Endothelial cell of umbilical vein (primary cell): ENCODE results near the gene SLC16A5. TPM values are rescaled to one million over a fixed set of nuclear protein-coding genes. Genes with fewer than 3 reads are reported as not detected.

Experiments
- BruUV-seq: library from RNA; stranded (reverse); fragments of 400-500 nt; replicated peaks from 2 replicates; lab custom pipeline; 2021; lab: Mats Ljungman, UMichigan
- CTCF ChIA-PET: fragments of 300-600, 350-600 bp; sonication (Branson Sonifier 250); formaldehyde crosslinking; loops from one replicate; lab custom pipeline; 2021; ENCODE audit warnings: antibody characterized with exemption, inconsistent platforms; lab: Charles Lee
- POLR2A ChIA-PET: fragments of 300-600, 350-600 bp; sonication (Branson Sonifier 250); formaldehyde crosslinking; loops from one replicate; lab custom pipeline; 2021; ENCODE audit warnings: antibody characterized with exemption, inconsistent platforms; lab: Charles Lee
- DNase-seq: peaks from one replicate; pipeline ENCODE4 v3.0.0-alpha.2; 2011; ENCODE audit warnings: low read depth, low spot score
- FAIRE-seq: peaks from 2 replicates; lab custom pipeline; 2011; peaks lifted over from hg19 to GRCh38; lab: Jason Lieb, UNC
- H2AFZ ChIP-seq: 2 replicates; pipeline ENCODE4 v1.6.0; 2012; ENCODE audit warnings: low read depth, low read length, control low read depth, inconsistent platforms
- H3K27ac ChIP-seq: 2 replicates; pipeline ENCODE4 v1.5.1; 2011; ENCODE audit warnings: low read depth, mild to moderate bottlenecking, control low read depth, low read length, moderate library complexity; ENCODE audit not compliant: insufficient read depth
- H3K27me3 ChIP-seq, 2 experiments: 2 replicates each; pipeline versions ENCODE4 v1.6.0 to v1.6.1; 2011; ENCODE audit warnings: low read length in 2 of 2, mixed read lengths in 1 of 2; ENCODE audit not compliant: control insufficient read depth in 2 of 2, insufficient read depth in 2 of 2
- H3K36me3 ChIP-seq, 2 experiments: 2 replicates in 1 of 2; 3 replicates in 1 of 2; pipeline ENCODE4 v1.5.1; 2011; ENCODE audit warnings: low read length in 2 of 2, mild to moderate bottlenecking in 1 of 2, moderate library complexity in 1 of 2; ENCODE audit not compliant: control insufficient read depth in 2 of 2, insufficient read depth in 2 of 2; ENCODE audit errors: extremely low read depth in 1 of 2
- H3K4me1 ChIP-seq: 3 replicates; pipeline ENCODE4 v1.5.1; 2011; ENCODE audit warnings: mild to moderate bottlenecking, low read length; ENCODE audit not compliant: control insufficient read depth, insufficient read depth; ENCODE audit errors: extremely low read depth
- H3K4me2 ChIP-seq: 2 replicates; pipeline ENCODE4 v1.6.1; 2011; ENCODE audit warnings: low read length, control low read depth, mixed read lengths; ENCODE audit not compliant: insufficient read depth
- H3K4me3 ChIP-seq, 3 experiments: fragments of 200-600 bp in 1 of 3; sonication (generic), shearing (Covaris generic) in 1 of 3; replicated peaks in 1 of 3; 2 replicates each; pipeline ENCODE4 v1.5.1; 2011 to 2016; ENCODE audit warnings: control low read depth in 3 of 3, low read length in 3 of 3, mild to moderate bottlenecking in 2 of 3, inconsistent platforms in 1 of 3, low read depth in 1 of 3, moderate library complexity in 1 of 3; ENCODE audit not compliant: insufficient read depth in 1 of 3
- H3K79me2 ChIP-seq: 2 replicates; pipeline ENCODE4 v1.6.0; 2012; ENCODE audit warnings: low read length, inconsistent platforms; ENCODE audit not compliant: control insufficient read depth, insufficient read depth
- H3K9ac ChIP-seq: replicated peaks from 2 replicates; pipeline ENCODE3; 2011; ENCODE audit warnings: low read length, control low read depth; ENCODE audit not compliant: insufficient read depth; ENCODE audit errors: extremely low read depth
- H3K9me1 ChIP-seq: replicated peaks from 3 replicates; pipeline ENCODE4 v1.6.0; 2011; ENCODE audit warnings: mild to moderate bottlenecking, low read length; ENCODE audit not compliant: control insufficient read depth, insufficient read depth; ENCODE audit errors: extremely low read depth
- H3K9me3 ChIP-seq: replicated peaks from 2 replicates; pipeline ENCODE4 v1.5.1; 2012; ENCODE audit warnings: low read length, inconsistent platforms; ENCODE audit not compliant: control insufficient read depth, insufficient read depth
- H4K20me1 ChIP-seq: replicated peaks from 2 replicates; pipeline ENCODE3; 2011; ENCODE audit warnings: mild to moderate bottlenecking, low read length; ENCODE audit not compliant: control insufficient read depth, insufficient read depth; ENCODE audit errors: extremely low read depth
- CTCF ChIP-seq, 2 donors: IDR thresholded peaks; 1 replicate in 1 of 2; 2 replicates in 1 of 2; pipeline ENCODE4 v1.5.1; 2011; ENCODE audit warnings: low read length in 2 of 2, mild to moderate bottlenecking in 2 of 2, moderate library complexity in 2 of 2, control low read depth in 1 of 2, inconsistent platforms in 1 of 2, low read depth in 1 of 2; ENCODE audit not compliant: insufficient read depth in 1 of 2; ENCODE audit errors: extremely low read depth in 1 of 2
- EZH2 ChIP-seq: IDR thresholded peaks from 2 replicates; pipeline ENCODE4 v1.6.1; 2012; ENCODE audit warnings: borderline replicate concordance, low read depth, mild to moderate bottlenecking, moderate library complexity, low read length, inconsistent platforms; ENCODE audit not compliant: severe bottlenecking
- FOS ChIP-seq: IDR thresholded peaks from 2 replicates; pipeline ENCODE4 v1.6.1; 2011; ENCODE audit warnings: mild to moderate bottlenecking, low read length, moderate library complexity, borderline replicate concordance; ENCODE audit not compliant: insufficient read depth
- GATA2 ChIP-seq: IDR thresholded peaks from 2 replicates; pipeline ENCODE4 v1.7.0; 2011; ENCODE audit warnings: low read depth, mild to moderate bottlenecking, moderate library complexity, mixed read lengths, low read length; ENCODE audit not compliant: insufficient read length, insufficient read depth
- JUN ChIP-seq: IDR thresholded peaks from 2 replicates; pipeline ENCODE4 v1.6.1; 2011; ENCODE audit warnings: borderline replicate concordance, low read depth; ENCODE audit not compliant: insufficient read length, insufficient read depth
- MAX ChIP-seq: IDR thresholded peaks from 2 replicates; pipeline ENCODE4 v1.6.1; 2011; ENCODE audit not compliant: insufficient read depth, insufficient read length
- MYC ChIP-seq: IDR thresholded peaks from one replicate; pipeline ENCODE4 v1.6.1; 2011; ENCODE audit warnings: mild to moderate bottlenecking, low read depth, low read length
- POLR2A ChIP-seq: IDR thresholded peaks from 2 replicates; pipeline ENCODE4 v1.6.1; 2012; ENCODE audit warnings: low read depth, mild to moderate bottlenecking, control low read depth, low read length
- POLR2AphosphoS5 ChIP-seq: IDR thresholded peaks from 2 replicates; pipeline ENCODE4 v1.6.1; 2012; ENCODE audit warnings: low read depth, mild to moderate bottlenecking, control low read depth, low read length, moderate library complexity; ENCODE audit not compliant: insufficient read depth
- dilution Hi-C: fragments of 300-500 bp; cut with MboI; formaldehyde crosslinking; loops from one replicate; pipeline ENCODE4 v1.15.0; 2019; ENCODE audit warnings: low sequenced_read_pairs; ENCODE audit not compliant: extremely low pct_ligation_motif_present
- intact Hi-C: fragments of 100-400 bp; cut with micrococcal nuclease; formaldehyde crosslinking; loops from one replicate; pipeline ENCODE4 v1.10.0; 2022
- polyA plus RNA-seq, 4 experiments: library from polyadenylated mRNA; depleted of rRNA in 3 of 4; stranded (reverse) in 3 of 4; unstranded in 1 of 4; fragments of >200 nt; gene quantifications; 2 replicates each; pipeline versions ENCODE4 v1.2.1 to v1.2.3, GENCODE V29; 2011 to 2012; ENCODE audit warnings: missing spikeins in 1 of 4
- total RNA-seq: library from RNA; stranded (reverse); gene quantifications from 2 replicates; pipeline ENCODE4 v1.2.3, GENCODE V29; 2021

Gene SLC16A5
- total and polyA plus RNA-seq, 2 donors (not counting 3 experiments of a cell fraction or from before 2014, with no cell fraction given), result 16.4 to 23.3 TPM

GRCh38 chr17:75096082-75096625 lies 8.4 kb downstream of the SLC16A5 start:
- no peaks in the 10 kb centered on the region for H4K20me1 ChIP-seq
- H3K79me2 ChIP-seq, result no peaks in the 10 kb centered on the region
- peak; percentile 97 for FAIRE-seq
- no TSS peak for BruUV-seq
- H3K9me3 ChIP-seq, result no peaks in the 10 kb centered on the region
- peak overlapping the region; percentile 37 for H3K4me2 ChIP-seq
- H3K36me3 ChIP-seq, result peaks cover 0 to 16% of the 10 kb centered on the region in 2 experiments
- POLR2A ChIA-PET, result interaction anchor here (1.1 kb wide), 1 partner anchor 8 kb away, joined by 9 read pairs; the partner anchor contains the start of gene SLC16A5
- TF ChIP-seq MAX (no peak), EZH2 (no peak), FOS (peak; percentile 68), POLR2A (no peak), GATA2 (no peak), JUN (peak; percentile 21), POLR2AphosphoS5 (peak; percentile 95), MYC (no peak), CTCF (IDR thresholded peaks at IDR 0.05; ENCODE audit: extremely low read depth in 1 of 2, insufficient read depth in 1 of 2, low read depth in 1 of 2, low read length in 2 of 2) (no peak)
- H3K27ac ChIP-seq, result peak overlapping the region; percentile 53
- CTCF ChIA-PET, result interaction anchor here (0.7 to 4.4 kb wide), 9 partner anchors 9 to 134 kb away, joined by 3 to 46 read pairs (median 4); no protein-coding TSS in a partner anchor
- peak; percentile 88 for DNase-seq
- peak overlapping the region; percentile 55 for H2AFZ ChIP-seq
- H3K27me3 ChIP-seq, result no peaks in the 10 kb centered on the region
- H3K4me1 ChIP-seq, result peaks cover 11% of the 10 kb centered on the region
- dilution Hi-C loops, result no loop called here
- no peak overlapping the region for H3K9ac ChIP-seq
- no peaks in the 10 kb centered on the region for H3K9me1 ChIP-seq
- intact Hi-C loops, result loop anchor here (1.0 kb wide), 3 partner anchors 9 to 28 kb away; partner anchors contain the start of gene SLC16A5
- H3K4me3 ChIP-seq, result no peak overlapping the region
